GM12874 (cell line): ENCODE results near the gene PAX8.

Experiments
- CTCF ChIP-seq: IDR thresholded peaks from 2 replicates; pipeline ENCODE4 v1.5.1; 2011; ENCODE audit warnings: low read depth, mild to moderate bottlenecking, control low read depth, low read length, moderate library complexity; ENCODE audit not compliant: insufficient read depth

The PAX8 gene

GRCh38 chr2:113176696-113177355 is 101.9 kb downstream of the PAX8 start:
- TF ChIP-seq CTCF = no peak

GRCh38 chr2:113175736-113176695 is 102.7 kb downstream of the PAX8 start:
- no peak for TF ChIP-seq CTCF

- TF ChIP-seq CTCF = no peak
Observed at GRCh38 chr2:113175042-113175628, 103.6 kb downstream of the PAX8 start.

GRCh38 chr2:113174376-113174750 is 104.4 kb downstream of the PAX8 start:
- peak; percentile 31 for TF ChIP-seq CTCF

GRCh38 chr2:113173542-113174375 is 105.0 kb downstream of the PAX8 start, which contains the start of gene PSD4:
Gene PSD4, plus strand, starts transcription at chr2:113173971. Its CDS starts 8,486 bp downstream, at chr2:113182457.
- TF ChIP-seq CTCF = no peak

GRCh38 chr2:113172721-113173541 is 105.8 kb downstream of the PAX8 start:
- TF ChIP-seq CTCF = no peak
